ENCODE results near the gene TSPAN14. TPM values are rescaled to one million over a fixed set of nuclear protein-coding genes. Genes with fewer than 3 reads are reported as not detected.

The TSPAN14 gene
- total RNA-seq, 2 experiments from 2014 or later, result 130 to 136 TPM

GRCh38 chr10:80509403-80510161 is 55.5 kb downstream of the TSPAN14 start:
- no peaks in the 10 kb centered on the region for H3K9me3 Mint-ChIP-seq
- POLR2A ChIA-PET, result interaction anchor here (2.5 kb wide), 1 partner anchor 53 kb away, joined by 9 read pairs; no protein-coding TSS in a partner anchor
- H3K27ac Mint-ChIP-seq, result peak overlapping the region; percentile 28
- no peaks in the 10 kb centered on the region for H3K27me3 Mint-ChIP-seq
- peaks cover 68% of the 10 kb centered on the region for H3K36me3 Mint-ChIP-seq (ENCODE audit: low read depth)
- no peak for DNase-seq
- no peak overlapping the region for H3K4me3 Mint-ChIP-seq
- H3K4me1 Mint-ChIP-seq, result peaks cover 35% of the 10 kb centered on the region
- CTCF ChIA-PET, result interaction anchor here (0.8 to 17.8 kb wide), 3 partner anchors 43 to 131 kb away, joined by 3 to 414 read pairs (median 61); partner anchors contain the start of gene TSPAN14

GRCh38 chr10:80512031-80512526 is 58.0 kb downstream of the TSPAN14 start:
- CTCF ChIA-PET, result interaction anchor here (0.6 to 17.8 kb wide), 11 partner anchors 10 to 88 kb away, joined by 3 to 414 read pairs (median 6); partner anchors contain the start of gene TSPAN14
- Mint-ChIP-seq H3K4me1 (peaks cover 24% of the 10 kb centered on the region), H3K27ac (peak overlapping the region; percentile 58), H3K27me3 (no peaks in the 10 kb centered on the region), H3K9me3 (no peaks in the 10 kb centered on the region), H3K4me3 (no peak overlapping the region), H3K36me3 (ENCODE audit: low read depth) (peaks cover 75% of the 10 kb centered on the region)
- DNase-seq, result no peak
- POLR2A ChIA-PET, result interaction anchor here (1.0 to 1.5 kb wide), 6 partner anchors 13 to 67 kb away, joined by 3 to 5 read pairs (median 4); no protein-coding TSS in a partner anchor

DNA sequence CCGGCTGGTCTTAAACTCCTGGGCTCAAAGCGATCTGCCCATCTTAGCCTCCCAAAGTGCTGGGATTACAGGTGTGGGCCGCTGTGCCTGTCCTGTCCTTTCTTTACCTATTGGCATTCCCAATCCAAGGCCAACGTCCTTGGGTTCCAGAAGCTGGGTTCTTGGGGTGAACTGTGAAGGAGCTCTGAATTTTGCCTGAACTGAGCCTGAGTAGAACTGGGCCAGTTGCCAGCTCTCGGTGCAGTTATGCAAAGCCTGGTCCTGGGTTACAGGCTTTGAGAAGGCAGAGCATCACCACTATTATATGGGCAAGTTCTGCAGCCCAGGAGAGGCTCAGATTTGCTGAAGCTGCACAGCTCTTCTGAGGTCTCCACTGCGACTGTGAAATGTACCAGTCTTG is 59.0 kb downstream of the TSPAN14 start:
- POLR2A ChIA-PET, result interaction anchor here (1.2 kb wide), 1 partner anchor 15 kb away, joined by 4 read pairs; no protein-coding TSS in a partner anchor

GRCh38 chr10:80515511-80515910 is 61.4 kb downstream of the TSPAN14 start:
- no peaks in the 10 kb centered on the region for H3K9me3 Mint-ChIP-seq
- no peaks in the 10 kb centered on the region for H3K27me3 Mint-ChIP-seq
- DNase-seq, result no peak
- ChIA-PET CTCF (interaction anchor here (2.7 kb wide), 1 partner anchor 10 kb away, joined by 14 read pairs; no protein-coding TSS in a partner anchor), POLR2A (interaction anchor here (0.7 kb wide), 1 partner anchor 71 kb away, joined by 3 read pairs; no protein-coding TSS in a partner anchor)
- no peak overlapping the region for H3K4me3 Mint-ChIP-seq
- H3K4me1 Mint-ChIP-seq, result peaks cover 27% of the 10 kb centered on the region
- H3K36me3 Mint-ChIP-seq (ENCODE audit: low read depth), result peaks cover 76% of the 10 kb centered on the region
- H3K27ac Mint-ChIP-seq, result no peak overlapping the region

More for the DNA sequence above, 59.0 kb downstream of the TSPAN14 start:
- Mint-ChIP-seq H3K4me3 (no peak overlapping the region), H3K9me3 (no peaks in the 10 kb centered on the region), H3K36me3 (ENCODE audit: low read depth) (peaks cover 76% of the 10 kb centered on the region), H3K4me1 (peaks cover 27% of the 10 kb centered on the region), H3K27me3 (no peaks in the 10 kb centered on the region), H3K27ac (no peak overlapping the region)
- DNase-seq, result no peak
- CTCF ChIA-PET, result interaction anchor here (0.9 to 17.8 kb wide), 3 partner anchors 8 to 68 kb away, joined by 9 to 414 read pairs (median 61); partner anchors contain the start of gene TSPAN14

GRCh38 chr10:80515941-80516340 is 61.8 kb downstream of the TSPAN14 start:
- peaks cover 77% of the 10 kb centered on the region for H3K36me3 Mint-ChIP-seq (ENCODE audit: low read depth)
- H3K4me3 Mint-ChIP-seq, result no peak overlapping the region
- ChIA-PET POLR2A (interaction anchor here (0.7 kb wide), 1 partner anchor 71 kb away, joined by 3 read pairs; no protein-coding TSS in a partner anchor), CTCF (interaction anchor here (2.7 kb wide), 1 partner anchor 10 kb away, joined by 14 read pairs; no protein-coding TSS in a partner anchor)
- no peaks in the 10 kb centered on the region for H3K27me3 Mint-ChIP-seq
- H3K27ac Mint-ChIP-seq, result no peak overlapping the region
- no peak for DNase-seq
- peaks cover 29% of the 10 kb centered on the region for H3K4me1 Mint-ChIP-seq
- H3K9me3 Mint-ChIP-seq, result no peaks in the 10 kb centered on the region

DNA sequence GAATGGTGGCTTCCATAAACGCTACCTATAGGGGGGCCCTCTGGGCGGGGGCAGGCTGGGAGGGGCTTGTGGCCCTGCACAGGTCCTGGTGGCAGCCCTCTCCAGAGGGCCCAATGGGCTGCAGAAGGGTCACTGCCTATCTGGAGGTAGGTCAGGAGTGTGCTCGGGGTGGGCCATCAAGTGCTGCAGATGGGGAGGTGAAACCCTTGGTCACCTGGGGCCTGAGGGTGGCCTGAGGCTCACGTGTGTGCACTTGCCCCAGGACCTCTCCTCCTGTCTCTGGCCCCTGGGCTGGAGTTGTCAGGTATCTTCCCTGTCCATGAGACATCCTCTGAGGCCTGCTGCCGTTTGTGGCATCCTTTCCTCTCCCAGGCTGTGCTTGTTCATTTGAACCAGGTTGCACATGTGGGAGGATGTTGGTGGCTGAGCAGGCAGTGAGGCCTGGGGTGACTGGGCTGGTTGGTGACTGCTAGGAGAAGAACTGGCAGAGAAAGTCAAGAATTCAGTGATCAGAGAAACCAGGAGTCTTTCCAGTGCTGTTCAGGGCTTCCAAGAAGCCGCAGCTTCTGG is 62.5 kb downstream of the TSPAN14 start:
- no peak for DNase-seq
- Mint-ChIP-seq H3K27ac (peak overlapping the region; percentile 55), H3K9me3 (no peaks in the 10 kb centered on the region), H3K36me3 (ENCODE audit: low read depth) (peaks cover 72% of the 10 kb centered on the region), H3K4me3 (no peak overlapping the region), H3K27me3 (no peaks in the 10 kb centered on the region), H3K4me1 (peaks cover 23% of the 10 kb centered on the region)
- ChIA-PET POLR2A (no interaction called here), CTCF (interaction anchor here (2.7 kb wide), 1 partner anchor 11 kb away, joined by 14 read pairs; no protein-coding TSS in a partner anchor)

DNA sequence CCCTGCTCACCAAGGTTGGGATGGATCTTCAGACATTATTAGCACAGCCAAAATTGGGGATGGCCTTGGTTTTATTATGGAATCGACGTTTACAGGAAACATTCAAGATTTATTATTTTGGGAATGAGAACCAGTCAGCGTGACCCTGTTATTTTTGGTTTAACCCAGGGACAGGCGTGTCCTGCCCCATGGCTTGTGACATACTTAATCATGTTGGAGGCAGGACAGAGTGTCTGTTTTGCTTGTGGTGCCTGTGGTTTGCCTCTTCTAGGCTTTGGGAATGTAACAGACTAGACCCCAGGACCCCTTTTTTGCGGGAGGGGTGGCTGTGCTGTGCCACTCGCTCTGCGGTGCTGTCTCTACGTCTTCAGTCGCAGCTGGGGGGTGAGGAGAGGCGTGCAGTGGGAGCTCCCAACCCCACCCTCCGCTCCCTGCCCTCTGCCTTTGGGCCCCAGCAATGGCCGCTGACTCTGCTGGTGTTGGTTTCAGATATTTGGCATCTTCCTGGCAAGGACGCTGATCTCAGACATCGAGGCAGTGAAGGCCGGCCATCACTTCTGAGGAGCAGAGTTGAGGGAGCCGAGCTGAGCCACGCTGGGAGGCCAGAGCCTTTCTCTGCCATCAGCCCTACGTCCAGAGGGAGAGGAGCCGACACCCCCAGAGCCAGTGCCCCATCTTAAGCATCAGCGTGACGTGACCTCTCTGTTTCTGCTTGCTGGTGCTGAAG is 63.5 kb downstream of the TSPAN14 start:
- peak overlapping the region; percentile 31 for H3K27ac Mint-ChIP-seq

GRCh38 chr10:80518143-80518806 is 64.2 kb downstream of the TSPAN14 start:
- no peaks in the 10 kb centered on the region for H3K27me3 Mint-ChIP-seq
- POLR2A ChIA-PET, result no interaction called here
- H3K27ac Mint-ChIP-seq, result peak overlapping the region; percentile 37
- H3K4me1 Mint-ChIP-seq, result peaks cover 25% of the 10 kb centered on the region
- CTCF ChIA-PET, result no interaction called here
- DNase-seq, result no peak
- no peak overlapping the region for H3K4me3 Mint-ChIP-seq
- H3K36me3 Mint-ChIP-seq (ENCODE audit: low read depth), result peaks cover 60% of the 10 kb centered on the region
- no peaks in the 10 kb centered on the region for H3K9me3 Mint-ChIP-seq

More for the DNA sequence above, 63.5 kb downstream of the TSPAN14 start:
- Mint-ChIP-seq H3K9me3 (no peaks in the 10 kb centered on the region), H3K4me1 (peaks cover 21% of the 10 kb centered on the region), H3K27me3 (no peaks in the 10 kb centered on the region), H3K36me3 (ENCODE audit: low read depth) (peaks cover 63% of the 10 kb centered on the region), H3K4me3 (no peak overlapping the region)
- CTCF ChIA-PET, result no interaction called here
- POLR2A ChIA-PET, result no interaction called here
- no peak for DNase-seq

- Mint-ChIP-seq H3K9me3 (no peaks in the 10 kb centered on the region), H3K27me3 (no peaks in the 10 kb centered on the region), H3K27ac (peak overlapping the region; percentile 37), H3K36me3 (ENCODE audit: low read depth) (peaks cover 57% of the 10 kb centered on the region), H3K4me1 (peaks cover 28% of the 10 kb centered on the region), H3K4me3 (no peak overlapping the region)
- DNase-seq, result no peak
- CTCF ChIA-PET, result interaction anchor here (0.7 to 2.5 kb wide), 2 partner anchors 11 to 13 kb away, joined by 3 to 11 read pairs; no protein-coding TSS in a partner anchor
- POLR2A ChIA-PET, result no interaction called here
Measured at GRCh38 chr10:80518807-80519360, 64.8 kb downstream of the TSPAN14 start.

- no peak for DNase-seq
- POLR2A ChIA-PET, result interaction anchor here (1.2 to 1.6 kb wide), 2 partner anchors 11 to 15 kb away, joined by 3 to 5 read pairs; no protein-coding TSS in a partner anchor
- CTCF ChIA-PET, result interaction anchor here (2.5 kb wide), 1 partner anchor 14 kb away, joined by 11 read pairs; no protein-coding TSS in a partner anchor
- no peaks in the 10 kb centered on the region for H3K9me3 Mint-ChIP-seq
- peaks cover 53% of the 10 kb centered on the region for H3K36me3 Mint-ChIP-seq (ENCODE audit: low read depth)
- H3K4me1 Mint-ChIP-seq, result peaks cover 39% of the 10 kb centered on the region
- H3K27ac Mint-ChIP-seq, result no peak overlapping the region
- no peak overlapping the region for H3K4me3 Mint-ChIP-seq
- no peaks in the 10 kb centered on the region for H3K27me3 Mint-ChIP-seq
Measured at GRCh38 chr10:80519936-80520650, 66.0 kb downstream of the TSPAN14 start.

Data from activated CD4-positive, alpha-beta memory T cell treated with anti-CD3 and anti-CD28 coated beads, Interleukin-2, amount 10 ng/mL, durations not matched to agents 7 days and 5 days (primary cell).